KMS-11 (cell line): ENCODE results near the gene CRAT.
"Not testable (repeated sequence)": the region's sequence is repeated elsewhere in the genome, so short reads cannot be mapped to it uniquely, and the experiment has no call there.

Experiments
- H2AFZ ChIP-seq: fragments of 200-600 bp; sonication (generic); 2 replicates; pipeline ENCODE4 v1.6.1; 2016; ENCODE audit warnings: antibody characterized with exemption, mixed run types, low read depth
- H3K27ac ChIP-seq: fragments of 200-600 bp; sonication (generic); 2 replicates; pipeline ENCODE4 v1.6.1; 2016; ENCODE audit warnings: mild to moderate bottlenecking, mixed run types
- H3K27me3 ChIP-seq: fragments of 200-600 bp; sonication (generic); 2 replicates; pipeline ENCODE4 v1.6.1; 2017; ENCODE audit warnings: mild to moderate bottlenecking, low read depth, mixed run types, moderate library complexity; ENCODE audit not compliant: insufficient read depth
- H3K36me3 ChIP-seq: fragments of 200-600 bp; sonication (generic); 2 replicates; pipeline ENCODE4 v1.6.1; 2017; ENCODE audit warnings: mild to moderate bottlenecking, mixed run types; ENCODE audit not compliant: insufficient read depth
- H3K4me1 ChIP-seq: fragments of 200-600 bp; sonication (generic); 2 replicates; pipeline ENCODE4 v1.6.1; 2016; ENCODE audit warnings: mild to moderate bottlenecking, low read depth, mixed run types; ENCODE audit not compliant: poor library complexity, severe bottlenecking
- H3K4me2 ChIP-seq: fragments of 200-600 bp; sonication (generic); 2 replicates; pipeline ENCODE4 v1.7.0; 2016; ENCODE audit warnings: mild to moderate bottlenecking, mixed run types
- H3K4me3 ChIP-seq: fragments of 200-600 bp; sonication (generic); IDR thresholded peaks from 2 replicates; pipeline ENCODE4 v1.6.1; 2017; ENCODE audit warnings: low read depth, low read length, mixed read lengths; ENCODE audit not compliant: insufficient read depth
- H3K79me2 ChIP-seq: fragments of 200-600 bp; sonication (generic); 2 replicates; pipeline ENCODE4 v1.6.1; 2016; ENCODE audit warnings: low read depth, mixed run types; ENCODE audit not compliant: insufficient read depth
- H3K9ac ChIP-seq: fragments of 200-600 bp; sonication (generic); 2 replicates; pipeline ENCODE4 v1.6.1; 2016; ENCODE audit warnings: mild to moderate bottlenecking, mixed run types
- H4K20me1 ChIP-seq: fragments of 200-600 bp; sonication (generic); 2 replicates; pipeline ENCODE4 v1.6.1; 2016; ENCODE audit warnings: mild to moderate bottlenecking, mixed run types; ENCODE audit not compliant: insufficient read depth
- CTCF ChIP-seq: fragments of 200-600 bp; sonication (generic); conservative IDR thresholded peaks from 2 replicates; pipeline ENCODE4 v1.6.1; 2017; ENCODE audit warnings: low read depth, mild to moderate bottlenecking, antibody characterized with exemption, low read length, moderate library complexity, mixed read lengths

Gene CRAT

GRCh38 chr9:129130791-129131190 lies 20.2 kb upstream of the CRAT start:
- Histone ChIP-seq H3K9ac (no peak overlapping the region), H3K27me3 (no peaks in the 10 kb centered on the region), H2AFZ (no peak overlapping the region), H4K20me1 (no peaks in the 10 kb centered on the region), H3K4me1 (peaks cover 14% of the 10 kb centered on the region), H3K79me2 (no peaks in the 10 kb centered on the region), H3K4me2 (no peak overlapping the region), H3K27ac (no peak overlapping the region), H3K36me3 (no peaks in the 10 kb centered on the region), H3K4me3 (no peak overlapping the region)
- no peak for TF ChIP-seq CTCF

- H3K9ac ChIP-seq, H4K20me1 ChIP-seq, H3K36me3 ChIP-seq, H3K79me2 ChIP-seq, H3K27me3 ChIP-seq, H2AFZ ChIP-seq, H3K4me2 ChIP-seq, H3K27ac ChIP-seq, H3K4me3 ChIP-seq: not testable (repeated sequence)
- peaks cover 18% of the 10 kb centered on the region for H3K4me1 ChIP-seq
These were observed 19.7 kb upstream of the CRAT start for GRCh38 chr9:129130271-129130670.

GRCh38 chr9:129128689-129129088 lies 18.1 kb upstream of the CRAT start:
- no peak overlapping the region for H3K9ac ChIP-seq
- TF ChIP-seq CTCF: no peak
- no peak overlapping the region for H3K4me3 ChIP-seq
- no peak overlapping the region for H2AFZ ChIP-seq
- peaks cover 21% of the 10 kb centered on the region for H3K4me1 ChIP-seq
- no peaks in the 10 kb centered on the region for H3K36me3 ChIP-seq
- H3K4me2 ChIP-seq: no peak overlapping the region
- H4K20me1 ChIP-seq: no peaks in the 10 kb centered on the region
- H3K79me2 ChIP-seq: no peaks in the 10 kb centered on the region
- no peaks in the 10 kb centered on the region for H3K27me3 ChIP-seq
- H3K27ac ChIP-seq: no peak overlapping the region

- Histone ChIP-seq H3K9ac (no peak overlapping the region), H3K4me3 (no peak overlapping the region), H3K79me2 (no peaks in the 10 kb centered on the region), H4K20me1 (no peaks in the 10 kb centered on the region), H3K27ac (no peak overlapping the region), H3K4me2 (no peak overlapping the region), H3K4me1 (peaks cover 20% of the 10 kb centered on the region), H3K36me3 (no peaks in the 10 kb centered on the region; the same call in 1 of the 2 replicates), H2AFZ (no peak overlapping the region), H3K27me3 (no peaks in the 10 kb centered on the region)
- TF ChIP-seq CTCF: no peak
These were observed 16.4 kb upstream of the CRAT start for GRCh38 chr9:129126749-129127618.

GRCh38 chr9:129125478-129125877 lies 14.9 kb upstream of the CRAT start:
- Histone ChIP-seq H3K4me2 (no peak overlapping the region), H3K36me3 (no peaks in the 10 kb centered on the region; the same call in 1 of the 2 replicates), H3K79me2 (no peaks in the 10 kb centered on the region)

More at GRCh38 chr9:129125478-129125877, 14.9 kb upstream of the CRAT start:
- no peak for TF ChIP-seq CTCF
- Histone ChIP-seq H4K20me1 (no peaks in the 10 kb centered on the region), H3K9ac (no peak overlapping the region), H3K4me3 (no peak overlapping the region), H2AFZ (no peak overlapping the region), H3K27me3 (no peaks in the 10 kb centered on the region), H3K27ac (no peak overlapping the region), H3K4me1 (peaks cover 12% of the 10 kb centered on the region)
